Measurements from ENCODE around the gene RNF115.

GRCh38 chr1:145711213-145711651 lies 112.7 kb downstream of the RNF115 start:
- TF ChIP-seq CTCF (IDR thresholded peaks at IDR 0.05) (no peak), POLR2A (IDR thresholded peaks at IDR 0.05) (no peak)
